ENCODE results near the gene KRTDAP. TPM values are rescaled to one million over a fixed set of nuclear protein-coding genes. Genes with fewer than 3 reads are reported as not detected.
A peak's percentile ranks its signal among the peaks of the same experiment; 100 is the strongest.

KRTDAP gene
- total and polyA plus RNA-seq, 10 of the 15 experiments (the other 5 are each of a cell fraction or from before 2014, with no cell fraction given), result 0.23 TPM; not detected in 9

GRCh38 chr19:35484252-35485036 lies 5.8 kb downstream of the KRTDAP start (continued):
- TF ChIP-seq, protein P1, sequence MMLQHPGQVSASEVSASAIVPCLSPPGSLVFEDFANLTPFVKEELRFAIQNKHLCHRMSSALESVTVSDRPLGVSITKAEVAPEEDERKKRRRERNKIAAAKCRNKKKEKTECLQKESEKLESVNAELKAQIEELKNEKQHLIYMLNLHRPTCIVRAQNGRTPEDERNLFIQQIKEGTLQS (IDR thresholded peaks at IDR 0.05; ENCODE audit: borderline replicate concordance, extremely low read depth, low read depth, low read length), result no peak
- TF ChIP-seq, protein P2, sequence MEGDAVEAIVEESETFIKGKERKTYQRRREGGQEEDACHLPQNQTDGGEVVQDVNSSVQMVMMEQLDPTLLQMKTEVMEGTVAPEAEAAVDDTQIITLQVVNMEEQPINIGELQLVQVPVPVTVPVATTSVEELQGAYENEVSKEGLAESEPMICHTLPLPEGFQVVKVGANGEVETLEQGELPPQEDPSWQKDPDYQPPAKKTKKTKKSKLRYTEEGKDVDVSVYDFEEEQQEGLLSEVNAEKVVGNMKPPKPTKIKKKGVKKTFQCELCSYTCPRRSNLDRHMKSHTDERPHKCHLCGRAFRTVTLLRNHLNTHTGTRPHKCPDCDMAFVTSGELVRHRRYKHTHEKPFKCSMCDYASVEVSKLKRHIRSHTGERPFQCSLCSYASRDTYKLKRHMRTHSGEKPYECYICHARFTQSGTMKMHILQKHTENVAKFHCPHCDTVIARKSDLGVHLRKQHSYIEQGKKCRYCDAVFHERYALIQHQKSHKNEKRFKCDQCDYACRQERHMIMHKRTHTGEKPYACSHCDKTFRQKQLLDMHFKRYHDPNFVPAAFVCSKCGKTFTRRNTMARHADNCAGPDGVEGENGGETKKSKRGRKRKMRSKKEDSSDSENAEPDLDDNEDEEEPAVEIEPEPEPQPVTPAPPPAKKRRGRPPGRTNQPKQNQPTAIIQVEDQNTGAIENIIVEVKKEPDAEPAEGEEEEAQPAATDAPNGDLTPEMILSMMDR (IDR thresholded peaks at IDR 0.05 in 2 of 3, conservative IDR thresholded peaks at IDR 0.05 in 1 of 3; ENCODE audit: control insufficient read depth in 2 of 3, extremely low read depth in 1 of 3, insufficient read depth in 1 of 3, low read depth in 3 of 3, low read length in 3 of 3), result no peak
- TF ChIP-seq CBX3 (IDR thresholded peaks at IDR 0.05; ENCODE audit: borderline replicate concordance, low read depth) (no peak), SUPT20H (IDR thresholded peaks at IDR 0.05; ENCODE audit: borderline replicate concordance, control insufficient read depth, low read depth, low read length) (no peak), MXI1 (IDR thresholded peaks at IDR 0.05; ENCODE audit: low read depth, low read length) (no peak), ZNF217 (IDR thresholded peaks at IDR 0.05) (peak; percentile 36; the same call in 1 of the 2 replicates), YY1 (IDR thresholded peaks at IDR 0.05; ENCODE audit: low read depth, low read length) (no peak), SP1 (IDR thresholded peaks at IDR 0.05; ENCODE audit: low read depth, low read length) (peak; percentile 24), YBX1 (IDR thresholded peaks at IDR 0.05) (0 out of 2 replicates have a peak, but pooled peaks have one; percentile 71), ZBTB11 (CRISPR knock-in tag; IDR thresholded peaks at IDR 0.05) (no peak), KAT2A (conservative IDR thresholded peaks at IDR 0.05; ENCODE audit: control insufficient read depth, low read depth, low read length) (no peak), TBL1XR1 (IDR thresholded peaks at IDR 0.05; ENCODE audit: low read depth, low read length) (no peak), TCF12 (IDR thresholded peaks at IDR 0.05; ENCODE audit: low read depth, low read length) (peak; percentile 75), CBFB (IDR thresholded peaks at IDR 0.05; ENCODE audit: low read depth) (0 out of 2 replicates have a peak, but pooled peaks have one; percentile 46), POLR2AphosphoS5 (IDR thresholded peaks at IDR 0.05; ENCODE audit: low read length) (no peak)
- TF ChIP-seq, protein P3, sequence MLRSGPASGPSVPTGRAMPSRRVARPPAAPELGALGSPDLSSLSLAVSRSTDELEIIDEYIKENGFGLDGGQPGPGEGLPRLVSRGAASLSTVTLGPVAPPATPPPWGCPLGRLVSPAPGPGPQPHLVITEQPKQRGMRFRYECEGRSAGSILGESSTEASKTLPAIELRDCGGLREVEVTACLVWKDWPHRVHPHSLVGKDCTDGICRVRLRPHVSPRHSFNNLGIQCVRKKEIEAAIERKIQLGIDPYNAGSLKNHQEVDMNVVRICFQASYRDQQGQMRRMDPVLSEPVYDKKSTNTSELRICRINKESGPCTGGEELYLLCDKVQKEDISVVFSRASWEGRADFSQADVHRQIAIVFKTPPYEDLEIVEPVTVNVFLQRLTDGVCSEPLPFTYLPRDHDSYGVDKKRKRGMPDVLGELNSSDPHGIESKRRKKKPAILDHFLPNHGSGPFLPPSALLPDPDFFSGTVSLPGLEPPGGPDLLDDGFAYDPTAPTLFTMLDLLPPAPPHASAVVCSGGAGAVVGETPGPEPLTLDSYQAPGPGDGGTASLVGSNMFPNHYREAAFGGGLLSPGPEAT (IDR thresholded peaks at IDR 0.05; ENCODE audit: low read depth), result peak; percentile 57; the same call in 1 of the 2 replicates
- TF ChIP-seq, protein P4, sequence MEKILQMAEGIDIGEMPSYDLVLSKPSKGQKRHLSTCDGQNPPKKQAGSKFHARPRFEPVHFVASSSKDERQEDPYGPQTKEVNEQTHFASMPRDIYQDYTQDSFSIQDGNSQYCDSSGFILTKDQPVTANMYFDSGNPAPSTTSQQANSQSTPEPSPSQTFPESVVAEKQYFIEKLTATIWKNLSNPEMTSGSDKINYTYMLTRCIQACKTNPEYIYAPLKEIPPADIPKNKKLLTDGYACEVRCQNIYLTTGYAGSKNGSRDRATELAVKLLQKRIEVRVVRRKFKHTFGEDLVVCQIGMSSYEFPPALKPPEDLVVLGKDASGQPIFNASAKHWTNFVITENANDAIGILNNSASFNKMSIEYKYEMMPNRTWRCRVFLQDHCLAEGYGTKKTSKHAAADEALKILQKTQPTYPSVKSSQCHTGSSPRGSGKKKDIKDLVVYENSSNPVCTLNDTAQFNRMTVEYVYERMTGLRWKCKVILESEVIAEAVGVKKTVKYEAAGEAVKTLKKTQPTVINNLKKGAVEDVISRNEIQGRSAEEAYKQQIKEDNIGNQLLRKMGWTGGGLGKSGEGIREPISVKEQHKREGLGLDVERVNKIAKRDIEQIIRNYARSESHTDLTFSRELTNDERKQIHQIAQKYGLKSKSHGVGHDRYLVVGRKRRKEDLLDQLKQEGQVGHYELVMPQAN (conservative IDR thresholded peaks at IDR 0.05), result no peak

Measured in GM12878 (cell line).